PC-3 (cell line): ENCODE data around the gene NFIC. TPM values are rescaled to one million over a fixed set of nuclear protein-coding genes. Genes with fewer than 3 reads are reported as not detected.
"Not testable (repeated sequence)": the region's sequence is repeated elsewhere in the genome, so short reads cannot be mapped to it uniquely, and the experiment has no call there.

Experiments
- ATAC-seq: fragments of 200-7000 bp; cut with Tn5 transposase; 2 replicates; pipeline ENCODE4 v1.9.1; 2020; ENCODE audit warnings: mild to moderate bottlenecking, moderate library complexity
- BruUV-seq: library from RNA; stranded (reverse); fragments of 400-500 nt; replicated peaks from 2 replicates; lab custom pipeline; 2021; lab: Mats Ljungman, UMichigan
- CTCF ChIA-PET: fragments of 300-600 bp; sonication (Branson Sonifier 250); formaldehyde crosslinking; loops from one replicate; lab custom pipeline; 2022; ENCODE audit warnings: antibody characterized with exemption; lab: Charles Lee
- POLR2A ChIA-PET: fragments of 300-600 bp; sonication (Branson Sonifier 250); formaldehyde crosslinking; loops from one replicate; lab custom pipeline; 2022; ENCODE audit warnings: antibody characterized with exemption; ENCODE audit not compliant: unreplicated experiment; lab: Charles Lee
- DNase-seq: peaks from one replicate; pipeline ENCODE4 v3.0.0-alpha.2; 2015
- H2AFZ ChIP-seq: fragments of 300-600 bp; sonication (generic); 2 replicates; pipeline ENCODE4 v1.6.0; 2016; ENCODE audit warnings: antibody characterized with exemption, low read length
- H3F3A ChIP-seq: fragments of 300-600 bp; sonication (generic); one replicate; pipeline ENCODE4 v1.6.0; 2017; ENCODE audit warnings: antibody characterized with exemption, low read length, control low read depth, mild to moderate bottlenecking; ENCODE audit not compliant: unreplicated experiment
- H3K27ac ChIP-seq: fragments of 300-600 bp; sonication (generic); 2 replicates; pipeline ENCODE4 v1.5.1; 2016; ENCODE audit warnings: mild to moderate bottlenecking, low read length
- H3K27me3 ChIP-seq: fragments of 300-600 bp; sonication (generic); 2 replicates; pipeline ENCODE4 v1.6.1; 2016; ENCODE audit warnings: low read length, mixed read lengths
- H3K36me3 ChIP-seq: fragments of 300-600 bp; sonication (generic); 2 replicates; pipeline ENCODE4 v1.6.1; 2016; ENCODE audit warnings: low read depth, mixed run types, low read length, mixed read lengths
- H3K4me1 ChIP-seq: fragments of 300-600 bp; sonication (generic); 2 replicates; pipeline ENCODE4 v1.5.1; 2016; ENCODE audit warnings: low read length; ENCODE audit not compliant: insufficient read depth
- H3K4me2 ChIP-seq: fragments of 300-600 bp; sonication (generic); 2 replicates; pipeline ENCODE4 v1.6.0; 2016; ENCODE audit warnings: low read length
- H3K4me3 ChIP-seq: fragments of 300-600 bp; sonication (generic); 2 replicates; pipeline ENCODE4 v1.5.1; 2016; ENCODE audit warnings: mild to moderate bottlenecking, low read length, mixed read lengths
- H3K79me2 ChIP-seq: fragments of 300-600 bp; sonication (generic); 2 replicates; pipeline ENCODE4 v1.6.1; 2017; ENCODE audit warnings: low read length, mixed read lengths
- H3K9ac ChIP-seq: fragments of 300-600 bp; sonication (generic); 2 replicates; pipeline ENCODE4 v1.6.0; 2016; ENCODE audit warnings: mild to moderate bottlenecking, low read length
- H3K9me2 ChIP-seq: fragments of 300-600 bp; sonication (generic); replicated peaks from 2 replicates; pipeline ENCODE4 v1.6.1; 2016; ENCODE audit warnings: mixed run types, low read length, mixed read lengths
- H3K9me3 ChIP-seq: fragments of 300-600 bp; sonication (generic); 2 replicates; pipeline ENCODE4 v1.6.1; 2016; ENCODE audit warnings: low read length, mixed read lengths
- H4K20me1 ChIP-seq: fragments of 300-600 bp; sonication (generic); 2 replicates; pipeline ENCODE4 v1.6.1; 2016; ENCODE audit warnings: low read length, mixed read lengths
- CTCF ChIP-seq: fragments of 300-600 bp; sonication (generic); conservative IDR thresholded peaks from 2 replicates; pipeline ENCODE4 v1.5.1; 2017; ENCODE audit warnings: antibody characterized with exemption, low read depth, mild to moderate bottlenecking, low read length
- EZH2 ChIP-seq: fragments of 300-600 bp; sonication (generic); IDR thresholded peaks from one replicate; pipeline ENCODE4 v1.6.1; 2017; ENCODE audit warnings: antibody characterized with exemption, mild to moderate bottlenecking, low read length; ENCODE audit not compliant: unreplicated experiment
- EZH2phosphoT487 ChIP-seq: fragments of 300-600 bp; sonication (generic); IDR thresholded peaks from 2 replicates; pipeline ENCODE4 v1.6.1; 2018; ENCODE audit warnings: mild to moderate bottlenecking, antibody characterized with exemption, low read length, borderline replicate concordance
- intact Hi-C: fragments of 100-400 bp; cut with micrococcal nuclease; formaldehyde crosslinking; loops from 2 replicates; pipeline ENCODE4 v1.9.0; 2023
- total RNA-seq: library from RNA; depleted of rRNA; stranded (reverse); fragments of >200 nt; gene quantifications from 2 replicates; pipeline ENCODE4 v1.2.3, GENCODE V29; 2014

The NFIC gene
- total RNA-seq, 1 experiment from 2014 or later = 31.7 TPM

GRCh38 chr19:3452171-3452941 lies 86.0 kb downstream of the NFIC start:
- TF ChIP-seq EZH2phosphoT487 = no peak
- TF ChIP-seq EZH2 = no peak
- TF ChIP-seq CTCF = no peak
- peaks cover 5% of the 10 kb centered on the region; the same call in 1 of the 2 replicates for H3K36me3 ChIP-seq
- no peaks in the 10 kb centered on the region for H3K27me3 ChIP-seq
- no peak overlapping the region for H3K4me2 ChIP-seq
- no peaks in the 10 kb centered on the region for H3K9me3 ChIP-seq
- no peak for ATAC-seq
- peak overlapping the region; percentile 89; the same call in 1 of the 2 replicates for H3K27ac ChIP-seq
- H3K4me3 ChIP-seq = no peak overlapping the region
- H2AFZ ChIP-seq = no peak overlapping the region
- intact Hi-C loops = no loop called here
- H3K4me1 ChIP-seq = peaks cover 9% of the 10 kb centered on the region
- no peak overlapping the region for H3K9ac ChIP-seq
- no peaks in the 10 kb centered on the region for H3K9me2 ChIP-seq
- no TSS peak for BruUV-seq
- ChIA-PET POLR2A (no interaction called here), CTCF (no interaction called here)
- H4K20me1 ChIP-seq = no peaks in the 10 kb centered on the region
- H3K79me2 ChIP-seq = no peaks in the 10 kb centered on the region
- no peak for DNase-seq
- no peaks in the 10 kb centered on the region for H3F3A ChIP-seq

- H3K27ac ChIP-seq, H3F3A ChIP-seq, H3K9me3 ChIP-seq, H2AFZ ChIP-seq, H3K4me1 ChIP-seq, H3K4me3 ChIP-seq, H3K27me3 ChIP-seq, DNase-seq, intact Hi-C loops, H4K20me1 ChIP-seq, H3K79me2 ChIP-seq, CTCF ChIA-PET, BruUV-seq, H3K4me2 ChIP-seq, ATAC-seq, H3K36me3 ChIP-seq, H3K9me2 ChIP-seq, H3K9ac ChIP-seq, POLR2A ChIA-PET: not testable (repeated sequence)
These were observed 86.5 kb downstream of the NFIC start for GRCh38 chr19:3452942-3453214.

- Histone ChIP-seq H3K4me2 (no peak overlapping the region), H4K20me1 (no peaks in the 10 kb centered on the region), H3K9me2 (no peaks in the 10 kb centered on the region), H3F3A (no peaks in the 10 kb centered on the region), H3K9ac (no peak overlapping the region), H2AFZ (no peak overlapping the region), H3K36me3 (peaks cover 5% of the 10 kb centered on the region; the same call in 1 of the 2 replicates), H3K27ac (no peak overlapping the region), H3K27me3 (no peaks in the 10 kb centered on the region), H3K4me1 (peaks cover 9% of the 10 kb centered on the region), H3K79me2 (no peaks in the 10 kb centered on the region), H3K4me3 (no peak overlapping the region), H3K9me3 (no peaks in the 10 kb centered on the region)
- no peak for ATAC-seq
- no peak for DNase-seq
- no peak for TF ChIP-seq EZH2phosphoT487
- TF ChIP-seq CTCF = no peak
- TF ChIP-seq EZH2 = no peak
- intact Hi-C loops = no loop called here
- CTCF ChIA-PET = no interaction called here
- POLR2A ChIA-PET = no interaction called here
- BruUV-seq = no TSS peak
These were observed 87.5 kb downstream of the NFIC start for GRCh38 chr19:3453840-3454239.
